ENCODE results near the gene SRRM3.

SRRM3 gene

GRCh38 chr7:76232698-76233097 is 31.0 kb downstream of the SRRM3 start:
- H3K27me3 Mint-ChIP-seq (ENCODE audit: low read depth, poor library complexity): peaks cover 73% of the 10 kb centered on the region
- H3K4me3 Mint-ChIP-seq: no peak overlapping the region
- DNase-seq: no peak
- H3K4me1 Mint-ChIP-seq: peaks cover 42% of the 10 kb centered on the region
- H3K36me3 Mint-ChIP-seq (ENCODE audit: low read depth): no peaks in the 10 kb centered on the region
- TF ChIP-seq CTCF (IDR thresholded peaks at IDR 0.05): no peak
- no peaks in the 10 kb centered on the region for H3K9me3 Mint-ChIP-seq
- H3K27ac Mint-ChIP-seq: no peak overlapping the region

GRCh38 chr7:76233538-76234281 is 32.0 kb downstream of the SRRM3 start:
- Mint-ChIP-seq H3K36me3 (ENCODE audit: low read depth) (no peaks in the 10 kb centered on the region), H3K4me3 (peak overlapping the region; percentile 65), H3K27ac (no peak overlapping the region), H3K9me3 (no peaks in the 10 kb centered on the region), H3K27me3 (ENCODE audit: low read depth, poor library complexity) (peaks cover 72% of the 10 kb centered on the region), H3K4me1 (peaks cover 52% of the 10 kb centered on the region)
- no peak for DNase-seq
- no peak for TF ChIP-seq CTCF (IDR thresholded peaks at IDR 0.05)

- Mint-ChIP-seq H3K36me3 (ENCODE audit: low read depth) (no peaks in the 10 kb centered on the region), H3K9me3 (no peaks in the 10 kb centered on the region), H3K4me1 (peaks cover 53% of the 10 kb centered on the region), H3K4me3 (peak overlapping the region; percentile 65), H3K27me3 (ENCODE audit: low read depth, poor library complexity) (peaks cover 71% of the 10 kb centered on the region), H3K27ac (no peak overlapping the region)
- no peak for TF ChIP-seq CTCF (IDR thresholded peaks at IDR 0.05)
- DNase-seq: no peak
Measured at GRCh38 chr7:76234282-76234584, 32.5 kb downstream of the SRRM3 start.

- no peak for TF ChIP-seq CTCF (IDR thresholded peaks at IDR 0.05)
- H3K27ac Mint-ChIP-seq: no peak overlapping the region
- no peaks in the 10 kb centered on the region for H3K9me3 Mint-ChIP-seq
- H3K27me3 Mint-ChIP-seq (ENCODE audit: low read depth, poor library complexity): peaks cover 64% of the 10 kb centered on the region
- H3K4me1 Mint-ChIP-seq: peaks cover 53% of the 10 kb centered on the region
- peak overlapping the region; percentile 65 for H3K4me3 Mint-ChIP-seq
- no peaks in the 10 kb centered on the region for H3K36me3 Mint-ChIP-seq (ENCODE audit: low read depth)
- DNase-seq: peak; percentile 98
Measured at GRCh38 chr7:76234931-76235441, 33.3 kb downstream of the SRRM3 start.

GRCh38 chr7:76236224-76236623 is 34.5 kb downstream of the SRRM3 start:
- TF ChIP-seq CTCF (IDR thresholded peaks at IDR 0.05): no peak
- H3K27me3 Mint-ChIP-seq (ENCODE audit: low read depth, poor library complexity): peaks cover 51% of the 10 kb centered on the region
- no peak for DNase-seq
- no peaks in the 10 kb centered on the region for H3K36me3 Mint-ChIP-seq (ENCODE audit: low read depth)
- peaks cover 53% of the 10 kb centered on the region for H3K4me1 Mint-ChIP-seq
- H3K27ac Mint-ChIP-seq: no peak overlapping the region
- H3K4me3 Mint-ChIP-seq: no peak overlapping the region
- H3K9me3 Mint-ChIP-seq: no peaks in the 10 kb centered on the region

DNA sequence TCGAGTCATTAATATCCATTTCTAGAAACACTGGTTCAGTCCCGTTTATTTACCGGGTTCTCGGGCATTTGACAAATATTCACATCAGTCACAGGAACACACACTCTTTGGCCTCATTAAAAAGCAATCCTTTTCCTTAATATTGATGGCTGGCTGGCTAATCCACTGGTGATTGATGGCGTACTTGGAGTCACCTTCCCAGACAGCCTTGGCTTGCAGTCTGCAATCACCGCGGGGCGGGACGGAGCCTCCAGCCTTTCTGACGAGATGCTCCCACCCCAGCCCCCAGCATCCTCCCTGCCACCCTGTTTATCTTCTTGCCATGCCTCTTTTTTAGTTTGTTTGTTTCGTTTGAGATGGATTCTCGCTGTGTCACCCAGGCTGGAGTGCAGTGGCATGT is 36.6 kb downstream of the SRRM3 start:
- peaks cover 32% of the 10 kb centered on the region for H3K27me3 Mint-ChIP-seq (ENCODE audit: low read depth, poor library complexity)
- peaks cover 5% of the 10 kb centered on the region for H3K9me3 Mint-ChIP-seq
- peaks cover 42% of the 10 kb centered on the region for H3K4me1 Mint-ChIP-seq
- no peak for DNase-seq
- peak overlapping the region; percentile 54 for H3K27ac Mint-ChIP-seq
- TF ChIP-seq CTCF (IDR thresholded peaks at IDR 0.05): no peak
- no peak overlapping the region for H3K4me3 Mint-ChIP-seq
- H3K36me3 Mint-ChIP-seq (ENCODE audit: low read depth): no peaks in the 10 kb centered on the region

Measured in nephron progenitor cell (in vitro differentiated cells).